Thoracic aorta (tissue), 2 donors: ENCODE measurements around the gene FGG. TPM values are rescaled to one million over a fixed set of nuclear protein-coding genes. Genes with fewer than 3 reads are reported as not detected.

Experiments
- ATAC-seq: fragments of 150-250 bp; one replicate; pipeline ENCODE4 v1.8.0; 2017; ENCODE audit warnings: low read depth; ENCODE audit not compliant: insufficient number of reproducible peaks, low FRiP score
- DNase-seq: peaks from one replicate; pipeline ENCODE4 v3.0.0-alpha.2; 2020; ENCODE audit warnings: low spot score
- H3K27ac ChIP-seq, 2 donors: fragments of 200-600 bp; sonication (generic); 1 replicate in 1 of 2; 2 replicates in 1 of 2; pipeline ENCODE4 v1.5.1; 2016; ENCODE audit warnings: mild to moderate bottlenecking in 2 of 2, moderate library complexity in 2 of 2
- H3K27me3 ChIP-seq: fragments of 200-600 bp; sonication (generic); replicated peaks from 2 replicates; pipeline ENCODE4 v1.6.0; 2016; ENCODE audit warnings: mild to moderate bottlenecking; ENCODE audit not compliant: insufficient read depth
- H3K36me3 ChIP-seq: fragments of 200-600 bp; sonication (generic); one replicate; pipeline ENCODE4 v1.5.1; 2016
- H3K4me1 ChIP-seq, 2 donors: fragments of 200-600 bp; sonication (generic); 1 replicate in 1 of 2; 2 replicates in 1 of 2; pipeline versions ENCODE4 v1.5.1 to v1.6.0; 2016; ENCODE audit warnings: low read depth in 2 of 2, mild to moderate bottlenecking in 1 of 2; ENCODE audit not compliant: control insufficient read depth in 1 of 2
- H3K4me3 ChIP-seq: fragments of 200-600 bp; sonication (generic); 2 replicates; pipeline ENCODE4 v1.5.1; 2016; ENCODE audit warnings: mild to moderate bottlenecking
- H3K9me3 ChIP-seq: fragments of 200-600 bp; sonication (generic); 2 replicates; pipeline ENCODE4 v1.5.1; 2016
- CTCF ChIP-seq: fragments of 200-600 bp; sonication (generic); IDR thresholded peaks from one replicate; pipeline ENCODE4 v1.5.1; 2019; ENCODE audit warnings: antibody characterized with exemption
- total RNA-seq, 2 donors: library from RNA; depleted of rRNA; stranded (reverse); fragments of >200 nt; gene quantifications; one replicate each; pipeline versions ENCODE4 v1.1.0 to v1.2.3, GENCODE V29; 2016

Gene FGG
- total RNA-seq, 2 donors from 2014 or later: not detected

DNA sequence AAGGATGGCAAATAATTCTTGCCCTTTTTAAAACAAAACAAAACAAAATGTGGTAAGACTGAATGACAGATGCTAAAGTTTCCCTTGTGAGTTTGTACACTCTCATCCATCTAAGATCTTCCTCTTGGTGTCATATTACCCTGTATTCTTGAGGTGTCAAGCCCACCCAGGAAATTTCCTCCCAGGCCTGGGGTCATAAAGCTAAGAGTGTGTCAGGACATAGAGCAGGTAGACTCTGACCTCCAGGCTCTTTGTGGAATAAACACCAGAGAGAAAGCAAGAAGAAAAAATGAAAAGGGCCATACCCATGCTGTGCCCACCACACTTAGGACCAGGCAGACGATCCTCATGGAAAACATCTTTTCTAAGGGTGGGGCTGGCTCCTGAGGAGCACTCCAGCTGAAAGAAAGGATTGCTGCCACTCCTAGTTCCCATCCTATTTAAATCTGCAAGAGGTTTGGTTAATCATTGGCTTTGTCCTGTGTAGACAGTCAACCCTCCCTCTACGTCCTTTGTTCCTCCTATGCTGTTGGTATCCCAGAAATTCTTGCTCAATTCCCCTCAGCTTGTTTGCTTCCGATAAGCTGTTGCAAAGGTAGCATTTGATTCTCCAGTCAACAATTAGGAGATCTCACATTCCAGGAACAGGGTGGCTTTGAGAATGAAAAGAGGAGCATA, 22.0 kb downstream of the FGG start, which contains the start of gene FGA:
FGA (minus strand) TSS at position 414 of the 678 bp plus-strand sequence; CDS start at position 359, 55 bp downstream.
- ATAC-seq (no peak), DNase-seq (no peak)
- H3K4me3 ChIP-seq: no peak within 1 kb of the TSS
- H3K36me3 ChIP-seq: no peaks in the 10 kb centered on the region
- no peak within 1 kb of the TSS for H3K27ac ChIP-seq
- TF ChIP-seq CTCF: no peak
- no peaks in the 10 kb centered on the region for H3K9me3 ChIP-seq
- no peaks in the 10 kb centered on the region for H3K27me3 ChIP-seq
- H3K4me1 ChIP-seq: no peaks in the 10 kb centered on the region

DNA sequence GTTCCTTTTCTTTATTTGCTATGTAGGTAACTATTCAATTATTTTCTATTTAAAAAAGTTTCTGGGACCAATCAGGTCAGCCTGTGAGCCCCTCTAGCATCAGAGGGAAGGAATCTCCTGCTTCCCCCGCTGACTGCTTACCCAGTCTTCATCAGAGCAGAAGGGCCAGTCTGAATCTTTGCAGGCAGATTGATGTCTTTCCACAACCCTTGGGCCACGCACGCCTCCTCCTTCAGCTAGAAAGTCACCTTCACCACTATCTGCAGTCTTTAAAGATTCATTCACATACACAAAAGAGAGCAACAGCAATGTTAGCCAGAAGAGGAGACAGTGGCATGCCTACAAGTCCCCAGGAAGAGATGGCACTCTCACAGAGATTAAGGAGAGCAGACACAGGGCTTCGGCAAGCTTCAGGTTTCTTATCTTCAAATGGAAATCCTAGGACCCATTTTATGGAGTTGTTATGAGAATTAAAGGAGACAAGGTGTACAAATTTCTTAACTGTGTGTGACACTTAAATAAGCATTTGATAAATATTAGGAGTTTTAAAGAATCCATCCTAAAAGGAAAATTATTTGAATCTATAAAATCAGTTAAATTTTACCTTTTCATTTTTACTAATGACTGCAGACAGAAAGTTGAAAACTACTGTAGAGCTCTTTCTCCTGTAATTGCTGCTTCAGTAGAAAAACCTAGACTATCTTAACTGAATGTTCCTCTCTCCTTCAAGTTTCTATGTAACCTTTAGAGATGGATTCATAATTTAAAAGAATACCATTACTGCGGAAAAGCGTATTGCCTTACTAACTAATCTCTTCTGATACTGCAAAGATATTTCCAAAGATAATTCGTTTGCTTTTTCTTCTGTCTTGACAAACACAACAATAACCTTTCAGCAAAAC, 22.9 kb downstream of the FGG start:
- no peak for TF ChIP-seq CTCF

DNA sequence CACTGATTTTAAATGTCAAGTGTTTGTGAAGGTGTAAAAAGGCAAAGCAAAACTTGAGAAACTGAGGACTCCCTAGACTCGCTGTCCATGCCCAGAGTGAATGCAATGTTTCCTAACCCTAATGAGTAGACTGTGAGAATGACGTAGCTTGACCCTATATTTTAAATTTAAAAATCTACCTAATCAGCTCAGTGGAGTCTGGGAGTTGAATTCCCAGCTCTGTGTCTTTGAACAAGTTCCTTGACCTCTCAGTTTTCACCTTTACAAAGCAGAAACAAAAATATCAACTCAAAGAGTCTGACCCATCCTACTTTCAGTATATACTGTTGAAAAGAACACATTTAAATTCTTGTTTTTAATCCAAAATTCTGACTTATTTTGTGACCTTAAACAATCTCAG, 24.3 kb downstream of the FGG start:
- Histone ChIP-seq H3K36me3 (no peaks in the 10 kb centered on the region), H3K9me3 (no peaks in the 10 kb centered on the region), H3K27me3 (no peaks in the 10 kb centered on the region), H3K4me3 (no peak overlapping the region), H3K27ac (no peak overlapping the region), H3K4me1 (no peaks in the 10 kb centered on the region)
- no peak for TF ChIP-seq CTCF
- ATAC-seq (no peak), DNase-seq (no peak)

More for the DNA sequence above, 22.9 kb downstream of the FGG start:
- ATAC-seq: no peak
- DNase-seq: no peak
- Histone ChIP-seq H3K27ac (no peak overlapping the region), H3K27me3 (no peaks in the 10 kb centered on the region), H3K4me3 (no peak overlapping the region), H3K4me1 (no peaks in the 10 kb centered on the region), H3K9me3 (no peaks in the 10 kb centered on the region), H3K36me3 (no peaks in the 10 kb centered on the region)

DNA sequence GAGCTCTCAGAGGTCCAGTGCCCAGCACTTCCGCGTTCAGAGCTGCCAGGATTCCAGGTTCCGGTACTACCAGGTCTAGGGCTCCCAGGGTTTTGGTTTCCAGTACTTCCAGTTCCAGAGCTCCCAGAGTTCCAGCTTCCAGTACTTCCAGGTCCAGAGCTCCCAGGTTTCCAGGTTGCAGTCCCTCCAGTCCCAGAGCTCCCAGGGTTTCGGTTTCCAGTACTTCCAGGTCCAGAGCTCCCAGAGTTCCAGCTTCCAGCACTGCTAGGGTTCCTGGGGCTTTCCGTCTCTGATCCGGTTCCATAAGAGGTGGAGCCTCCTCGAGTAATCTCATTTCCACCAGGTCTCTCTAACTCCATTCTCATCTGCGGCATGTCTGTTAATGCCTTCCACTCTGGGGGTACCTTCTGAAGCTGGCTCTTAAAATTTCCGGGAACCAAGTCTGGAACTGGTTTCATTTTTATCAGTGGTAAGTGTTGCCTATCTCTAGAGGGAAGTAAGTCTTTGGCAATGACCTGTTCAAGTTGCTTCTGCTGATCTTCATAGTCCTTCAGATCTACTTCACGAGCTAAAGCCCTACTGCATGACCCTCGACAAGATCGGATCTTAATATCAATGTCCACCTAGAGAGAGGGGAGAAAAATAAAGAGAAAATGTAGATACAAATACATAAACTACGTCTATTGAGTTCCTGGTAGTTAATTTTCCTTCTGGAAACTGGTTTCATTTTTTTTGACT, 26.0 kb downstream of the FGG start:
- no peak for TF ChIP-seq CTCF
- Histone ChIP-seq H3K4me3 (no peak overlapping the region), H3K27me3 (no peaks in the 10 kb centered on the region), H3K27ac (no peak overlapping the region), H3K4me1 (no peaks in the 10 kb centered on the region), H3K9me3 (no peaks in the 10 kb centered on the region), H3K36me3 (no peaks in the 10 kb centered on the region)
- DNase-seq: no peak
- ATAC-seq: no peak
